NOMO-1 treated with dmso at 0.1 percent for 144 hours (cell line): ENCODE measurements around the gene FBXO2.

Experiments used
- DNase-seq: peaks from one replicate; lab custom pipeline; 2025; ENCODE audit not compliant: unreplicated experiment; lab: John Stamatoyannopoulos, UW

Gene FBXO2

GRCh38 chr1:11654137-11654938, at the start of gene FBXO2, which contains the start of gene FBXO44:
Gene FBXO2 (minus strand): TSS chr1:11654429. CDS start chr1:11654340, 89 bp downstream.
Gene FBXO44 (plus strand): TSS chr1:11654877. CDS start chr1:11655836, 959 bp downstream.
- no peak for DNase-seq

GRCh38 chr1:11703357-11704193, 49.3 kb upstream of the FBXO2 start:
- DNase-seq, result no peak

- no peak for DNase-seq
Measured at GRCh38 chr1:11701981-11702803, 48.0 kb upstream of the FBXO2 start.

- DNase-seq, result no peak
Measured at GRCh38 chr1:11701551-11701961, 47.3 kb upstream of the FBXO2 start.

- no peak for DNase-seq
Measured at GRCh38 chr1:11700601-11701467, 46.6 kb upstream of the FBXO2 start.

GRCh38 chr1:11697893-11698210, 43.6 kb upstream of the FBXO2 start:
- DNase-seq, result no peak

GRCh38 chr1:11697188-11697892, 43.1 kb upstream of the FBXO2 start:
- no peak for DNase-seq

GRCh38 chr1:11695861-11696260, 41.6 kb upstream of the FBXO2 start:
- no peak for DNase-seq

GRCh38 chr1:11693917-11694316, 39.7 kb upstream of the FBXO2 start:
- no peak for DNase-seq

- peak; percentile 35 for DNase-seq
Measured at GRCh38 chr1:11693024-11693590, 38.9 kb upstream of the FBXO2 start.

GRCh38 chr1:11691928-11692711, 37.9 kb upstream of the FBXO2 start:
- no peak for DNase-seq

GRCh38 chr1:11691302-11691914, 37.2 kb upstream of the FBXO2 start, which contains the start of gene DRAXIN:
Gene DRAXIN (plus strand): TSS chr1:11691710. CDS start chr1:11706259, 14,549 bp downstream.
- no peak for DNase-seq

- DNase-seq, result no peak
Measured at GRCh38 chr1:11690397-11691301, 36.4 kb upstream of the FBXO2 start.

GRCh38 chr1:11688506-11688905, 34.3 kb upstream of the FBXO2 start:
- no peak for DNase-seq

GRCh38 chr1:11685210-11685752, 31.1 kb upstream of the FBXO2 start:
- DNase-seq, result no peak

GRCh38 chr1:11684070-11684469, 29.8 kb upstream of the FBXO2 start:
- DNase-seq, result no peak

- DNase-seq, result no peak
Measured at GRCh38 chr1:11682799-11683198, 28.6 kb upstream of the FBXO2 start.
